Progenitor cell of endocrine pancreas (in vitro differentiated cells): ENCODE measurements around the gene AGFG1. TPM values are rescaled to one million over a fixed set of nuclear protein-coding genes. Genes with fewer than 3 reads are reported as not detected.

Source experiments
- DNase-seq: peaks from one replicate; pipeline ENCODE4 v3.0.0; 2021; ENCODE audit warnings: low spot score; ENCODE audit not compliant: unreplicated experiment
- H3K27ac Mint-ChIP-seq: 2 replicates; pipeline ENCODE4 v1.8.0; 2021; ENCODE audit warnings: mild to moderate bottlenecking, moderate library complexity, mixed read lengths
- H3K27me3 Mint-ChIP-seq: 2 replicates; pipeline ENCODE4 v1.8.0; 2021; ENCODE audit warnings: mixed read lengths
- H3K36me3 Mint-ChIP-seq: 2 replicates; pipeline ENCODE4 v1.8.0; 2022; ENCODE audit warnings: mixed read lengths; ENCODE audit not compliant: insufficient read depth
- H3K4me1 Mint-ChIP-seq: 2 replicates; pipeline ENCODE4 v1.8.0; 2021; ENCODE audit warnings: low read depth, mixed read lengths
- H3K4me3 Mint-ChIP-seq: 2 replicates; pipeline ENCODE4 v1.8.0; 2021; ENCODE audit warnings: low read depth, mild to moderate bottlenecking, moderate library complexity, mixed read lengths
- H3K9me3 Mint-ChIP-seq: 2 replicates; pipeline ENCODE4 v1.8.0; 2021; ENCODE audit warnings: low read depth, mixed read lengths
- CTCF ChIP-seq: fragments of 200-600 bp; sonication (generic); IDR thresholded peaks from one replicate; pipeline ENCODE4 v1.5.0; 2021; ENCODE audit warnings: antibody characterized with exemption, mild to moderate bottlenecking; ENCODE audit not compliant: unreplicated experiment
- long read RNA-seq: library from polyadenylated mRNA; unstranded; transcript quantifications from one replicate; pipeline ENCODE4 v2.0.0, GENCODE V29; 2020
- total RNA-seq: library from RNA; stranded (reverse); gene quantifications from 2 replicates; pipeline ENCODE4 v1.2.1, GENCODE V29; 2021

AGFG1 gene
- total RNA-seq = 74.5 and 82.2 TPM in 2 replicates
- long read RNA-seq, partial matches to known transcripts = 16 of 24 reads
- long read RNA-seq, other reads (novel, unspliced or antisense) = 6 of 24 reads

GRCh38 chr2:227471924-227472264, at the start of gene AGFG1:
TSS of gene AGFG1 (plus strand) at chr2:227472156. CDS start at chr2:227472422, 266 bp downstream.
- Mint-ChIP-seq H3K27me3 (no peaks in the 10 kb centered on the region), H3K36me3 (no peaks in the 10 kb centered on the region), H3K27ac (peak within 1 kb of the TSS; percentile 92), H3K4me3 (peak within 1 kb of the TSS; percentile 89), H3K4me1 (peaks cover 20% of the 10 kb centered on the region), H3K9me3 (no peaks in the 10 kb centered on the region)
- TF ChIP-seq CTCF = peak; percentile 99
- DNase-seq = peak; percentile 86

- Mint-ChIP-seq H3K4me1 (peaks cover 3% of the 10 kb centered on the region), H3K27me3 (no peaks in the 10 kb centered on the region), H3K4me3 (no peak overlapping the region), H3K36me3 (no peaks in the 10 kb centered on the region), H3K9me3 (no peaks in the 10 kb centered on the region), H3K27ac (no peak overlapping the region)
- TF ChIP-seq CTCF = no peak
- no peak for DNase-seq
Measured at GRCh38 chr2:227423656-227424499, 48.1 kb upstream of the AGFG1 start.

- H3K27me3 Mint-ChIP-seq = no peaks in the 10 kb centered on the region
- no peak for DNase-seq
- H3K36me3 Mint-ChIP-seq = peaks cover 6% of the 10 kb centered on the region
- no peak overlapping the region for H3K4me3 Mint-ChIP-seq
- no peaks in the 10 kb centered on the region for H3K4me1 Mint-ChIP-seq
- no peak for TF ChIP-seq CTCF
- no peak overlapping the region for H3K27ac Mint-ChIP-seq
- H3K9me3 Mint-ChIP-seq = peaks cover 11% of the 10 kb centered on the region
Measured at GRCh38 chr2:227428731-227429285, 43.1 kb upstream of the AGFG1 start.

- Mint-ChIP-seq H3K27ac (no peak overlapping the region), H3K9me3 (peaks cover 11% of the 10 kb centered on the region), H3K4me3 (no peak overlapping the region), H3K4me1 (no peaks in the 10 kb centered on the region), H3K36me3 (peaks cover 6% of the 10 kb centered on the region), H3K27me3 (no peaks in the 10 kb centered on the region)
- TF ChIP-seq CTCF = no peak
- DNase-seq = no peak
Measured at GRCh38 chr2:227430639-227431038, 41.3 kb upstream of the AGFG1 start.

GRCh38 chr2:227433171-227433570, 38.8 kb upstream of the AGFG1 start:
- TF ChIP-seq CTCF = no peak
- no peaks in the 10 kb centered on the region for H3K27me3 Mint-ChIP-seq
- H3K4me3 Mint-ChIP-seq = no peak overlapping the region

More at GRCh38 chr2:227433171-227433570, 38.8 kb upstream of the AGFG1 start:
- Mint-ChIP-seq H3K27ac (no peak overlapping the region), H3K36me3 (peaks cover 6% of the 10 kb centered on the region), H3K9me3 (peaks cover 11% of the 10 kb centered on the region), H3K4me1 (no peaks in the 10 kb centered on the region)
- no peak for DNase-seq
